ENCODE results near the gene PARP12.

DNA sequence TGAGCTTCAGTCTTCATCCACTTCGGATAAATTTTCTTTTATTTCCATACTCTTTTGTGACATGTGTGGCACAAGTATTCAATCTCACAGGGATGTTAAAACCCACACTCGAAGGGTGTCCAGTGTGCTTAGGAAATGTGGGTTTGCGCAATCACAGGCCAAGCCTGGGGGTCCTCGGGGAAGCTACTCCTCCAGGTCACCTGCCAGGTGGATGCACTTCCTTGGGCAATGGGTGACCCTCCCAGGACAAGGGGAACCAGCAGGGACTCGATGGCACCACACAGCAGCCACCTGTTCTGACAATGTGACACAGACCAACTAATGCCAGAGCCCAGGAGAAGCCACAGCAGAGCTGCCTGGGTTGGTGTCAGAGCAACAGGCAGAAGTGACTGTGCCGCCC lies 39.0 kb downstream of the PARP12 start:
- TF ChIP-seq, protein P1, sequence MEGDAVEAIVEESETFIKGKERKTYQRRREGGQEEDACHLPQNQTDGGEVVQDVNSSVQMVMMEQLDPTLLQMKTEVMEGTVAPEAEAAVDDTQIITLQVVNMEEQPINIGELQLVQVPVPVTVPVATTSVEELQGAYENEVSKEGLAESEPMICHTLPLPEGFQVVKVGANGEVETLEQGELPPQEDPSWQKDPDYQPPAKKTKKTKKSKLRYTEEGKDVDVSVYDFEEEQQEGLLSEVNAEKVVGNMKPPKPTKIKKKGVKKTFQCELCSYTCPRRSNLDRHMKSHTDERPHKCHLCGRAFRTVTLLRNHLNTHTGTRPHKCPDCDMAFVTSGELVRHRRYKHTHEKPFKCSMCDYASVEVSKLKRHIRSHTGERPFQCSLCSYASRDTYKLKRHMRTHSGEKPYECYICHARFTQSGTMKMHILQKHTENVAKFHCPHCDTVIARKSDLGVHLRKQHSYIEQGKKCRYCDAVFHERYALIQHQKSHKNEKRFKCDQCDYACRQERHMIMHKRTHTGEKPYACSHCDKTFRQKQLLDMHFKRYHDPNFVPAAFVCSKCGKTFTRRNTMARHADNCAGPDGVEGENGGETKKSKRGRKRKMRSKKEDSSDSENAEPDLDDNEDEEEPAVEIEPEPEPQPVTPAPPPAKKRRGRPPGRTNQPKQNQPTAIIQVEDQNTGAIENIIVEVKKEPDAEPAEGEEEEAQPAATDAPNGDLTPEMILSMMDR (optimal IDR thresholded peaks at IDR 0.05 in 1 of 3, IDR thresholded peaks at IDR 0.05 in 1 of 3, conservative IDR thresholded peaks at IDR 0.05 in 1 of 3; ENCODE audit: extremely low read depth in 1 of 3, insufficient read depth in 2 of 3, low read length in 3 of 3) = no peak
- TF ChIP-seq EZH2 (IDR thresholded peaks at IDR 0.05; ENCODE audit: low read length) = no peak

Measured in keratinocyte (primary cell).